NCI-H2081 treated with DMSO at 0.1 percent for 48 hours (cell line): ENCODE measurements around the gene ZBTB8B.
"Not testable (repeated sequence)": the region's sequence is repeated elsewhere in the genome, so short reads cannot be mapped to it uniquely, and the experiment has no call there.

Source experiments
- DNase-seq: peaks from one replicate; lab custom pipeline; 2025; lab: John Stamatoyannopoulos, UW

ZBTB8B gene

DNA sequence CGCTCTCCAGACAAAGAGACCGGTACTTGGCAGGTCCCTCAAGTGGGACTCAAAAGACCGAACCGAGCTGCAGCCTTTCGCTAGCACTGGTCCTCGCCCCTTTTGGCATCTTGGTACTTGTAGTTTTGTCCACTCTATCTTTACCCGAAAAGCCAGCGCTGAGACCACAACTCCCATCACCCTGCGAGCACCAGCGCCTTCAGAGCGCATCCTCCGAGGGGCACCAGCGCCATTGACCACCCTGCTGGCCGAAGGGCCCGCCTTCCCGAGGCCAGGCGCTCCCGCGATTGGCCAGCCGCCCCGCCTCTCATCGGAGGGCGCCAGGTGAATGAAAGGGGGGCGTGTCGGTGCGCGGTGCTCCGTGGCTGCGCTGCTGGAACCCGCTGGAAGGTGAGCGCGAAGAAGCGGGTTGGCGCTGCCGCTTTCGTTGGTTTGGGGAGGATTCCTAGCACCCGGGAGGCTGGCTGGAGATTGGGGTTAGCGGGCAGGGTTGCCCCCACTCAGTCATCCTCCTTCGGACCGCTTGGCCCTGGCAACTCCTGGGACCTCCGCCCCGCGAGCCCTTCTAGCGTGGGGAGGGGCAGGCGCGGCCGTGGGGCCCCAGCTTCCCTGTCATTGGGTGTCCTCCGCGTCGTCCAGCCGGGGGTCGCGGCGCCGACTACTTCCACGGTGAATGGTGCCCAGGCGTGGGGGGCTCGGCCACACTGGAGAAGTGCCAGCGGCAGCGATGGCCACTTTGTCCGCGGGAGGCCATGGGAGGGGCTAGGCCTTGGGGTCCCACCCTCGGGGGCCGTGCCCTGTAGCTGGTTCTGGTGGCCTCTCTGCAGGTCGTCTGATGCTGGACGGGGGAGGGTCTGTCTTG lies at the start of gene ZBTB8B:
Gene ZBTB8B, plus strand, starts transcription at position 357 of the 862 bp plus-strand sequence. CDS start 5,553 bp downstream, outside the sequence.
- no peak for DNase-seq

- no peak for DNase-seq
These were observed 43.1 kb upstream of the ZBTB8B start for GRCh38 chr1:32421775-32422174.

- no peak for DNase-seq
These were observed 38.2 kb upstream of the ZBTB8B start for GRCh38 chr1:32426489-32427255.

- DNase-seq = no peak
These were observed 37.5 kb upstream of the ZBTB8B start for GRCh38 chr1:32427264-32427963.

DNA sequence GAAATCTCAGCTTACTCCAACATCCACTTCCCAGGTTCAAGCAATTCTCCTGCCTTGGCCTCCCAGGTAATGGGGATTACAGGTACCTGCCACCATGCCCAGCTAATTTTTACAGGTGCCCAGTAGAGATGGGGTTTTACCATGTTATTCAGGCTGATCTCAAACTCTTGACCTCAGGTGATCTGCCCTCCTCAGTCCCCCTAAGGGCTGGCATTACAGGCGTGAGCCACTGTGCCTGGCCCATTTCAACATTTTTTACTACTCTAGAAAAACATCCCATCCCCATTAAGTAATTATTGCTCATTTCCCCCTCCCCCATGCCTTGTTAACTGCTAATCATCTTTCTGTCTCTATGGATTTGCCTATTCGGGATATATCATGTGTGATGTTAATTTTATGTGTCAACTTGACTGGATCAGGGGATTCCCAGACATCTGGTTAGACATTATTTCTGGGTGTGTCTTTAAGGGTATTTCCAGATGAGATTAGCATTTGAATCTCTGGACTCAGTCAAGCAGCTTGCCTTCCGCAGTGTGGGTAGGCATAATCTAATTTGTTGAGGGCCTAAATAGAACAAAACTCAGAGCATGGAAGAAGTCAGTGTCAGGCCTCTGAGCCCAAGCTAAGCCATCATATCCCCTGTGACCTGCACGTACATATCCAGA lies 33.0 kb upstream of the ZBTB8B start:
- no peak for DNase-seq

GRCh38 chr1:32438136-32438535 lies 26.7 kb upstream of the ZBTB8B start:
- no peak for DNase-seq

DNA sequence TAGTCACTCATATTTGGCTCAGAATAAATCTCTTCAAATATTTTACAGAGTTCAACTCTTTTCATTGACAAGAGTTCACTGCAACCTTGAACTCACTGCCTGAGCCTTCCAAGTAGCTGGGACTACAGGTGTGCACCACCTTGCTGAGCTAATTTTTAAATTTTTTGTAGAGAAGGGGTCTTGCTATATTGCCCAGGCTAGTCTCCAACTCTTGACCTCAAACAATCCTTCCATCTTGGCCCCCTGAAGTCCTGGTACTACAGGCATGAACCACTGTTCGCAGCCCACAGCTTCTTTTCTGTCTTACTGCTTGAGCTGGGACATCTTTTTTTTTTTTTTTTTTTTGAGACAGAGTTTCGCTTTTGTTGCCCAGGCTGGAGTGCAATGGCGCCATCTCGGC lies 26.1 kb upstream of the ZBTB8B start:
- not testable (repeated sequence) for DNase-seq

DNA sequence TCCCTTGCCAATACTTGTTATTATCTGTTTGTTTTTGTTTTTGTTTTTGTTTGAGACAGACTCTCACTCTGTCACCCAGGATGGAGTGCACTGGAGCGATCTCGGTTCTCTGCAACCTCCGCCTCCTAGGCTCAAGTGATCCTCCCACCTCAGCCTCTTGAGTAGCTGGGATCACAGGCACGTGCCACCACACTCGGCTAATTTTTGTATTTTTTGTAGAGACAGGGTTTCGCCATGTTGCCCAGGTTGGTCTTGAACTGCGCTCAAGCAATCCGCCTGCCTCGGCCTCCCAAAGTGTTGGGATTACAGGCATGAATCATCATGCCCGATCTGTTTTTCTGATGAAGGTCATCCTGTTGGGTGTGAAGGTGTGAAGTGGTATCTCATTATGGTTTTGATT lies 23.4 kb upstream of the ZBTB8B start:
- DNase-seq = not testable (repeated sequence)

DNA sequence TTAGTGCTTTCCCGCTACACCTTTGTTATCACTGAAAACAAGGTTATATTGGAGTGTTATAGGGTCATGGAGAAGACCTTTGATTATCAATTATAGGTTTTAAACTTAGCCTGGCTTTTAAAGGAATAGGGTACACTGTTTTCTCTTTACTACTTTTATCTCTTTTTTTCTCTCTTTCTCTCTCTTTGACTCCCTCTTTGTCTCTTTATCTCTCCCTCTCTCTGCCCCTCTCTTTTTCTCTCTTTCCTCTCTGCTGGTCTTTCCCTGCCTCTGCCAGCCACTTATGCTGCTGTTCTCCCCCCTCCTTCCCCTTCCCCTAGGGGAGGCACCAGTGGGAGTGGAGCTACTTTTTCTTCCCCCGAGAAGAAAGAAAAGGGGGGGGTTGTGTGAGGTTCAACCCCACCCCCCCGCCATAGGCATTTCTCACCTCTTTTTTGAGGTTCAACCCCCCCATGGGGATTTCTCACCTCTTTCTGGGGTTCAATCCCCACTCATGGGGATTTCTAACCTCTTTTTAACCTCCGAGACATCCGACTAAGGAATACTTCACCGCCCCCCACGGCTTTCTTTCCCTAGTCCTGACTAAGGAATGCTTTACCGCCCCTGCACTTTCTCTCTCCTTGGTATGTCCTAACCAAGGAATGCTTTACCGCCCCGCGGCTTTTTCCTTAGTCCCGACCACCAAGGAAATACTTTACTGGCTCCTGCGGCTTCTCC lies 17.2 kb upstream of the ZBTB8B start:
- DNase-seq = no peak

- not testable (repeated sequence) for DNase-seq
These were observed 16.6 kb upstream of the ZBTB8B start for GRCh38 chr1:32448186-32448772.

DNA sequence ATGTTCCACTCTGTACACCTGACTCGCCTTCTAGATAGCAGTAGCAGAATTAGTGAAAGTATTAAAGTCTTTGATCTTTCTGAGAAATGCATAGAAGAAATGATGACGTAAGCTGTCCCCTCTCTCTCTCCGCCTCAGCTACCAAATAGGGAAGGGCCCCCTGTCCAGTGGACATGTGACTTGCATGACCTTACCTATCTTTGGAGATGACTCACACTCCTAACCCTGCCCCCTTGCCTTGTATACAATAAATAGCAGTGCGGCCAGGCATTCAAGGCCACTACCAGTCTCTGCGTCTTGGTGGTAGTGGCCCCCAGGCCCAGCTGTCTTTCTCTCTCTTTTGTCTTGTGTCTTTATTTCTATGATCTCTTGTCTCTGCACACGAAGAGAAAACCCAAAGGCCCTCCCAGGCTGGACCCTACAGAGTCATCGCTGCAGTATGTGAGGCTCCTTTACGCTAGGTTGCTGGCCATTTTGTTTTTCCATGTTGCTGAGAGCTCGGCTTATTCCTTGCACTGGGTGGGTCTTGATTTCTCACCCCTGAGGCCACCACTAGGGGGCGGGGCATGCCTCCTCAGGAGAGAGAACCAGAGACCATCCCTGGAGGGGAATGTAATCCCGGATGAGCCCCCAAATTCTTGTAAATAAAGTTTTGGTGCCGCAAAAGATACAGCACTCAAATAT lies 16.0 kb upstream of the ZBTB8B start:
- DNase-seq = no peak

- not testable (repeated sequence) for DNase-seq
These were observed 15.4 kb upstream of the ZBTB8B start for GRCh38 chr1:32449457-32449831.

- peak; percentile 43 for DNase-seq
These were observed 10.1 kb upstream of the ZBTB8B start for GRCh38 chr1:32454726-32455125.

DNA sequence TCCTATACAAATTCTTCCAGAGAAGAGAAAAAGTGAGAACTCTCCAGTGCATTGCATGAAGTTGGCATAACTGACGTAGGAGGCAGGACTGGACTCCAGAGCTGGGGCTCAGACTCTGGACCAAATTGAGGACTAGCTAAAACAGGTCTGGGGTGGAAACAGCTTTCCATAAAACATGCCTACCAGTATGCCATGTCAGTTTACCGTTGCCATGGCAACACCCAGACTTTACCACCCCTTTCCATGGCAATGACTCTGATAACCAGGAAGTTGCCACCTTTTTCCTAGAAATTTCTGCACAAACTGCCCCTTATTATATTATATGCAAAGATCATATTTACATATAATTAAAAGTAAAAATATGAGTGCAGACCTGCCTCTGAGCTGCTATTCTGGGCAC lies 8.9 kb upstream of the ZBTB8B start:
- DNase-seq = no peak

DNA sequence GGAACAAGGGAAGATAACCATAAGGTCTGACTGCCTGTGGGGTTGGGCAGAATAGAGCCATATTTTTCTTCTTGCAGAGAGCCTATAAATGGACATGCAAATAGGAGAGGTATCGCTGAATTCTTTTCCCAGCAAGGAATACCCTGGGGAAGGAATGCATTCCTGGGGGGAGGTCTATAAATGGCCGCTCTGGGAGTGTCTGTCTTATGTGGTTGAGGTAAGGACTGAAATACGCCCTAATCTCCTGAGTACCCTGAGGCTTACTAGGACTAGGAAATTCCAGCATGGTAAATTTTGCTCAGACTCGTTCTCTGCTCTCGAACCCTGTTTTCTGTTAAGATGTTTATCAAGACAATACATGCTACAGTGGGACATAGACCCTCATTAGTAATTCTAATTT lies 6.1 kb upstream of the ZBTB8B start:
- DNase-seq = not testable (repeated sequence)

GRCh38 chr1:32462977-32463376 lies 1.9 kb upstream of the ZBTB8B start:
- DNase-seq = not testable (repeated sequence)

DNA sequence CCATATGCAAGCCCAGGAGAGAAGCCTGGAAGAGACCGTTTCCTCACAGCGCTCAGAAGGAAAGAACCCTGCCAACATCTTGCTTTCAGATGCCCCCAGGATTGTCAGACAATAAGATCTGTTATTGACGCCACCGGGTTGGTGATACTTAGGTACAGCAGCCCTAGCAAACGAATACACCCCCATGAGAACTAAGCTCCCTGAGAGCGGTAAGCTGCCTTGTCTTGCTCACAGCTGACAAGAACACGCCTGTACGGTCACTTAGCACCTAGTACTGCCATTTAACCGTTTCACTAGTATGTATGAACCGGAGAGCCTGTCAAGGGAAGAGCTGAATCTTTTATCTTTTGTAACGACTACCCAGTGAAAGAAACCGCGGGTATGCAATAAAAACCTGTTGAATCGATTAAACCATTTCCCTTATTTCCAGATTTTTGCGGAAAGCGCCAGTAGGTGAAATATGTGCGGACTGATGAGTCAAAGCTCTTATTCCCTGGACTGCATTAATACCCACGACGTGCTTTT lies 619 bp upstream of the ZBTB8B start:
- no peak for DNase-seq

DNA sequence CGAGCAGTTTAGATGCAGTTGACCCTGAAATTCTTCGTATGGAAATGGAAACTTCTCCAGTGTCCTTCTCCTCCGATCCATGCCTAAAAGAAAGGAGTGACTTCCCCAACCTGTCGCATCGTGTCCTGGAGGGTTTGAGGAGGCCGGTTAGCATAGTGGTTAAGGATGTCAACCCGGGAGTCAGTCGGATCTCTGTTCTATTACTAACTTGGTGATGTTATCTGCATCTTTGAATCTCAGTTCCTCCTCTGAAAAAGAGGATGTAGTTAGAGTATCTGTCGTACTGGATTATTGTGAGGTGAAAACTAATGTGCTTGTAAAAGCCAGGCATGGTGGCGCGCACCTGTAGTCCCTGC lies 684 bp downstream of the ZBTB8B start:
- DNase-seq = no peak

DNA sequence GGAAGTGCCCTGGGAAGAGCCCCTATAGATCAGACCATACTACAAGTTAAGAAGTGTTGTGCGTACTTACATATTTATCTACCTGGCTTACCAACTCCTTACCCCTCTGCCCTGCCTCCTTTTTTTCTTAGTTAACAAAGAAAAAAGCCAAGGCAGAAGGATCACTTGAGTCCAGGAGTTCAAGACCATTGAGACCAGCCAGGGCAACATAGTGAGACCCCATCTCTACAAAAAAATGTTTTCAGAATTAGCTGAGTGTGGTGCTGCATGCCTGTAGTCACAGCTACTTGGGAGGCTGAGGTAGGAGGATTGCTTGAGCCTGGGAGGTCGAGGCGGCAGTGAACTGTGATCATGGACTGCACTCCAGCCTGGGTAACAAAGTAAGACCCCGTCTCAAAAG lies 1.9 kb downstream of the ZBTB8B start:
- no peak for DNase-seq

GRCh38 chr1:32468791-32469190 lies 3.9 kb downstream of the ZBTB8B start:
- DNase-seq = no peak
